WI38 (cell line): Measurements from ENCODE around the gene GLG1.

Experiments
- H3K4me3 ChIP-seq: 2 replicates; pipeline ENCODE4 v1.5.1; 2011; ENCODE audit warnings: low read depth, mild to moderate bottlenecking, control low read depth, low read length
- TF ChIP-seq, protein P1 (sequence below): IDR thresholded peaks from 2 replicates; pipeline ENCODE4 v1.5.1; 2012; ENCODE audit warnings: low read depth, mild to moderate bottlenecking, control low read depth, low read length

Gene GLG1

DNA sequence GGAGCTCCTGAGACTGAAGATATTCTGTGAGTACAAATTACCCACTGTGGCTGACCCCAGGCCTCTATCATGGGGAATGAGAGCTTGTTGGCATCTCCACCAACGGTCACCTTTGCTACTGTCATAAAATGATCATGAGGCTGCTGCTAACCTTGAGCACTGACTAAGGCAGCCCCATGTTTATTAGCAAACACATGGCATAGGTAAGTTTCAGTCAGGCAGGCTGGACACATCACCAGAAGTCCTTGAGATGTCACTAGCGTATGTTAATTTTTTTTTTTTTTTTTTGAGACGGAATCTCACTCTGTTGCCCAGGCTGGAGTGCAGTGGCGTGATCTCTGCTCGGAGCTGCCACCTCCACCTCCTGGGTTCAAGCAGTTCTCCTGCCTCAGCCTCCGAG lies 1.5 kb upstream of the GLG1 start:
- TF ChIP-seq, protein P1, sequence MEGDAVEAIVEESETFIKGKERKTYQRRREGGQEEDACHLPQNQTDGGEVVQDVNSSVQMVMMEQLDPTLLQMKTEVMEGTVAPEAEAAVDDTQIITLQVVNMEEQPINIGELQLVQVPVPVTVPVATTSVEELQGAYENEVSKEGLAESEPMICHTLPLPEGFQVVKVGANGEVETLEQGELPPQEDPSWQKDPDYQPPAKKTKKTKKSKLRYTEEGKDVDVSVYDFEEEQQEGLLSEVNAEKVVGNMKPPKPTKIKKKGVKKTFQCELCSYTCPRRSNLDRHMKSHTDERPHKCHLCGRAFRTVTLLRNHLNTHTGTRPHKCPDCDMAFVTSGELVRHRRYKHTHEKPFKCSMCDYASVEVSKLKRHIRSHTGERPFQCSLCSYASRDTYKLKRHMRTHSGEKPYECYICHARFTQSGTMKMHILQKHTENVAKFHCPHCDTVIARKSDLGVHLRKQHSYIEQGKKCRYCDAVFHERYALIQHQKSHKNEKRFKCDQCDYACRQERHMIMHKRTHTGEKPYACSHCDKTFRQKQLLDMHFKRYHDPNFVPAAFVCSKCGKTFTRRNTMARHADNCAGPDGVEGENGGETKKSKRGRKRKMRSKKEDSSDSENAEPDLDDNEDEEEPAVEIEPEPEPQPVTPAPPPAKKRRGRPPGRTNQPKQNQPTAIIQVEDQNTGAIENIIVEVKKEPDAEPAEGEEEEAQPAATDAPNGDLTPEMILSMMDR: no peak
- no peak overlapping the region for H3K4me3 ChIP-seq

DNA sequence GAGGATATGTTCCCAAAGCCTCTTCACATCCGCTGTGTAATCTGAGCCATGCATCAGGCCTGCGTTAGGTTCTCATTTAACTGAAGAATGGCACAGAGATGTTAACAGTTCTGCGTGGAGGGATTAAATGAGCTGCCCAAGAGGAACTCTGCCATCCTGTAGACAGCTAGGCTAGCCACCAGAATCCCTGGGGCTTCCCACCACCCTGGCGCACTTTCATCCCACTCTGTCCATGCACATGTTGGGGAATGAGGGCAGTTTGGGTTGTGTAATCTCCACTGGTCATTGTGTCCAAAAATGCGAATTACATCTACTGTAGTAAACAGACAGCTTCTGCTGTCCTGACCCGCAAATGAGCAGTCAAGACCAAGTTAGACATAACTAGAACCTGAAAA lies 1.0 kb upstream of the GLG1 start:
- TF ChIP-seq, protein P1: no peak
- H3K4me3 ChIP-seq: no peak overlapping the region; the same call in 1 of the 2 replicates

DNA sequence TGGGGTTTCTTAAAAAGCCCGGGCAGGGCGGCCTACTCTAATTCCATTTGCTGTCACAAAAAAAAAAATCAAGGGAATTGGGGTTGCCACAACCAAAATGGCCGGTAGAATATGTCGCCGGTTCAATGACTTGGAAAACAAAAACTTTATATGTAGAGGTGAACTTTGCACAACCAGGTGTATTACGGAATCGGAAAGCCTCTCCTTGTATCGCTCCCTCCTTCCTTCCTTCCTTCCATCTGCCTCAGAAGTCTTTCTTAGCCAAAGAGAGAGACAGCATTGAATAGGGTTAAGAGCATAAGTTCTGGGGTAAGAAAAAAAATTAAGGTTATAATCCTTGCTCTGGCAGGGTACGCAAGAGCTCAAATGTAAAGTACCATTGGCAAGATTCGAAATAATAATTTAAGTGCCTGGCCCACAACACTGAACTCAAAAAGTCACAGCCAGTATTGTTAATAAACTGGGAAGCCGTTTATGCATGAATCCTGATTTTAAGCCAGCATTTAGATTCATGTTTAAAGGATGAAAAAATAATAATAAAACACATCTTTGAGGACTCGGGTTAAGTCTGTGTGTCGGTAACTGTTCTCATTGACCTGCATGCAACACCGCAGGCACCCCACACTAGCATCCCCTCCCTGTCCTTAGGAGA lies 522 bp upstream of the GLG1 start:
- H3K4me3 ChIP-seq: peak overlapping the region; percentile 78
- TF ChIP-seq, protein P1: no peak

DNA sequence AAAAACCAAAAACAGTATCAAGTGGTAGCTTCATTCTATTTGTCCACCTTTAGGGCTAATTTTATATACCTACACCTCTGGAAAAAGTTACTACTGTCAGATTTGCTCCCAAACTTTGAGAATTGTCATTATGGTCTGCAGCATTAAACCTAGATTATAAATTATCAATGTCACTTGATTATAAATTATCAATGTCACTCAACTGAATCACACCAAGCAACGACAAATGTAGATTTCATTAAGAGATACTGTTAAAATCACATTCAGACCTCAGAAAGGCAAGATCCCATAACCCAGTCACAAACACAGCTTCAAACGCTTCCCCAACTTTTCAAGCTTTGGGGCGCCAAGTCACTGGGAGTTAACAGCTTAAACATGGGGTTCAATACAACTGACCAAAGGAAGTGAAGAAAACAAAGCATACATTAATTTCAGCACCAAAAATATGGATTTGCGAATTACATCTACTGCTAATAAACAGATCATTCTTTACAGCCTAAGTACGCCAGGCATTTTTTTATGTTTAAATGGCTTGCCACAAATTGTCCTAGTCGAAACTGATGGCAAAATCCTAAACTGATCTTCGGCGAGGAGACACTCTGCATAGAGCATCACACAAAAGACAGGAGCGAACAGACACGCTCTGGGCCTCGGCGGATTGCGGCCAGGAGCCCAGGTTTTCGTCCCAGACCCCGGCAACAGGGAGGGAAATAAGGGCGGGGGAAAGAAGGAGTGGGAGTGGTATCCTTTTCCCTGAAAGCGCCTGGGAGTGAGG lies 981 bp downstream of the GLG1 start:
- H3K4me3 ChIP-seq: peak overlapping the region; percentile 78
- TF ChIP-seq, protein P1: no peak

DNA sequence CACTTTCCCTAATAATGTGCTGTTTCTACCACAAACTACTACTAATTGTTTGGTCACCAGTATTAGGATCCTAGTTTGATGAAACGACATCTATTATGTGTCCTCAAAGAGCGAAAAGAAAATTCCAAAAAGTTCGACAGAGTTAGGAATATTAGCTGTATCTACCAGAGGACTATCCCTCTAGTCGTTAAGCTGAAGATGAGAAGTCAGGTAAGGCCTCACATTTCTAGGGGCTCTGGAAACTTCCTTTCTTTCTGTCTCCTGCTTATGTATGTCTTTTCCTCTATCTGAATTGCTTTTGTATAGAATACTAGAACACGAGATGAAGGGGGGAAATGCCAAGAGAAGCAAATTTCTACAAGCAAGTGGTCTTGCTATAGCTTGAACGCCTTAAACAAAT lies 1.6 kb downstream of the GLG1 start:
- TF ChIP-seq, protein P1: no peak
- H3K4me3 ChIP-seq: peak overlapping the region; percentile 78

DNA sequence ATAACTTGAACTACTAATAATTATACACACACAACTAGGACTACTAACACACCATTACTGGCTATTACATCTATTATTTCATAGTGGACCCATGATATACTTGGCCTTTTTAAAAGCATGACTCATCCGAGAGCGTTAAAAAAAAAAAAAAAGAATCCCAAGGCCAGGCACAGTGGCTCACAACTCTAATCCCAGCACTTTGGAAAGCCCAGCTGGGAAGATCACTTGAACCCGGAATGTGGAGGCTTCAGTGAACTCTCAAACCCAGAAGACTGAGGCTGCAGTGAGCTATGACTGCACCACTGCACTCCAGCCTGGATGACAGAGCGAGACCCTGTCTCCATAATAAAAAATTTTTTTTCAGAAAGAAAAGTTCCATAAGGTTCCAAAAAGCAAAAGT lies 3.1 kb downstream of the GLG1 start:
- TF ChIP-seq, protein P1: no peak
- H3K4me3 ChIP-seq: no peak overlapping the region
